ENCODE measurements around the gene TNP2.

TNP2 gene

DNA sequence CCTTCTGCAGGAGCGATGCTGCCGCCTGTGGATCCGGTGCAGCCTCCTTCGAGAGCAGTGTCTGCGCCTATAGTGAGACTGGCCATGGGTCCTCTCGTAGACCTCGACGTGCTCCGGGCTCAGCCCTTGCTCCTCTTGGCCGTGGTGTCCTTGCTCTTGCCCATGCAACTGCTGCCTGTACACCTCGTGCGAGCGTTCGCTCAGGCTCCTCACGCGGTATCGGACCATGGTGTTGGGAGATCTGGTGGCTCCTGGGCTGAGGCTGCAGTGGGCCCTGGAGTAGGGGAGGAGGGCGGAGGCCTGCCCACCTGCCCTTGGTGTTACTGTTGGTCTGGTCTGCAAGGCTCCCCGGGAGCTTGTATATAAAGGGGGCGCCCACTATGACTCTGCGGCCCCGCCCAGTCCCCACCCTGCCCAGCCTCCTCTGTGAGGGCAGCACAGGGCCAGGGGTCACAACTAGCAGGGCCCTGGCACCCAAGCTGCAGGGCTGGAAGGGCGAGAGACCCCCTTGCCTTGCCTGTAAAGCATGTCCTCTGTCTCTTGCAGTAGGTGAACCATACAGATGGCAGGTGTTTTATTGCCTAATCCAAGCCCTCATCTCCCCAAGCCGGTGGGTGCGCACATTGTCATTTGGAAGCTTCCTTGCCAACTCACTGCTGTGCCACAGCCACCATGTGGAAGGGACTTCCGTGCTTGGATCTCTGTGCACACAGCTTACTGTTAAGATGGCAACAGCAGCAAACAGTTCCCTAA, 7.2 kb upstream of the TNP2 start, which contains the start of gene PRM2:
TSS of gene PRM2 (minus strand) at position 338 of the 753 bp plus-strand sequence. CDS start at position 228, 110 bp downstream.
- DNase-seq (ENCODE audit: low read depth), result no peak
- H3K4me3 ChIP-seq (ENCODE audit: low read depth, low read length), result no peak within 1 kb of the TSS
- no peak for TF ChIP-seq CTCF (conservative IDR thresholded peaks at IDR 0.05; ENCODE audit: low read depth, low read length)

GRCh38 chr16:11274964-11275363, 5.8 kb upstream of the TNP2 start:
- no peak for TF ChIP-seq CTCF (conservative IDR thresholded peaks at IDR 0.05; ENCODE audit: low read depth, low read length)
- no peak for DNase-seq (ENCODE audit: low read depth)

GRCh38 chr16:11273721-11274324, 4.7 kb upstream of the TNP2 start:
- no peak overlapping the region for H3K4me3 ChIP-seq (ENCODE audit: low read depth, low read length)
- TF ChIP-seq CTCF (conservative IDR thresholded peaks at IDR 0.05; ENCODE audit: low read depth, low read length), result no peak
- peak; percentile 13 for DNase-seq (ENCODE audit: low read depth)

More at GRCh38 chr16:11274964-11275363, 5.8 kb upstream of the TNP2 start:
- no peak overlapping the region for H3K4me3 ChIP-seq (ENCODE audit: low read depth, low read length)

DNA sequence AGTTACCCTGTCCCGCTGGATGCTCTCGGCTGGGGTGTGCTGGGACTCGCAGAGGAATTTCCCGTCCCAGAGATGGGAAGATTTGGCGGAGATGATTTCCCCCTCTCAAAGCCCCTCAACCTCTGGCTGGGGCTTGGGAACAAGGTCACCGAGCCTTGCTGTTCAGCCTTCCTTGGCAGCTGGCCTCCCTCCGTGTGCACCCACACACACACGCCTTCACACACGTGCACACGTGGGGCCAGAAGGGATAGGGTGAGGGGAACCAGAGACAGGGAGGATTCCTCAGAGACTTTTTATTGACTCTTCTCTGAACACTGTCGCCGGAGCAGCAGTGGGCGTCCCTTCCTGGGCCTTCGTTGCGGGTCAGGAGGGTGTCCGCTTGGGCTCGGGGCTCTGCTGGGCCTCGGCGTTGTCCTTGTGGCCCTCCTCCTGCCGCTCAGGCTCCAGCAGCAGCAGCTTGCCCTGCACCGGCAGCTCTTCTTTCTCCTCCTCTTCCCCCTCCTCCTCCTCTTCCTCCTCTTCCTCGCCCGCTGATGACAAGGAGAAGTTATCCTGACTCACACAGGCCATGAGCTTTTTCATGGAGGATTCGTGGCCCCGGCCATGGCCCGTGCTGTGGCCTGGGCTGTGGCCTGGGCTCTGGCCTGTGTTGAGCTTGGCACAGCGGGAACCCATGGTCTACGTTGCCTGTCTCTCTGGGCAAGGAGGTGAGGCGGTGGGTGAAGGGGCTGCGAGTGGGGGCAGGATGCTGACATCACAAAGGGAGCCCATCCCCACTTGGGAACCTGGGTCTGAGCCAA, 4.0 kb upstream of the TNP2 start, which contains the start of gene PRM3:
TSS of gene PRM3 (minus strand) at position 709 of the 800 bp plus-strand sequence. CDS start at position 675, 34 bp downstream.
- DNase-seq (ENCODE audit: low read depth), result no peak
- TF ChIP-seq CTCF (conservative IDR thresholded peaks at IDR 0.05; ENCODE audit: low read depth, low read length), result no peak
- no peak within 1 kb of the TSS for H3K4me3 ChIP-seq (ENCODE audit: low read depth, low read length)

DNA sequence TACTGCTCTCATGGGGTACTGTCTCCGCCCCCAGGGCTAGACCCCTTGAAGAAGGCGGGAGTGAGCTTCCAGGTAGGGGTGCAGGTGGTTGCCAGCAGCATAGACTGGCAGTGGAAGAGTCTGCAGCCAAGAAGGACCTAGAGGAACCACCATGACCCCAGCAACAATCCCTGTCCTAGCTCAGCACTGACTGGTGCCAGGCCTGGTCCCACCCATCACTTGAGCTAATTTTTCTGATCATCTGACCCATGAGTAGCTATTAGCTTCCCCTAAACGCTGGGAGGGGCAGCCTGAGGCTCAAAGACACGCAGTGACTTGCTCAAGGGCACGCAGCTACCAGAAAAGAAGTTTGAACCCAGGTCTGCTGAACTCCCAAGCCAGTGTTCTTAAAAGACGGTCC, 3.4 kb upstream of the TNP2 start:
- no peak for DNase-seq (ENCODE audit: low read depth)
- no peak for TF ChIP-seq CTCF (conservative IDR thresholded peaks at IDR 0.05; ENCODE audit: low read depth, low read length)

GRCh38 chr16:11271610-11272009, 2.5 kb upstream of the TNP2 start:
- DNase-seq (ENCODE audit: low read depth), result no peak
- H3K4me3 ChIP-seq (ENCODE audit: low read depth, low read length), result no peak overlapping the region
- no peak for TF ChIP-seq CTCF (conservative IDR thresholded peaks at IDR 0.05; ENCODE audit: low read depth, low read length)

More for the DNA sequence above, 3.4 kb upstream of the TNP2 start:
- no peak overlapping the region for H3K4me3 ChIP-seq (ENCODE audit: low read depth, low read length)

Data from choroid plexus epithelial cell (primary cell).